Measurements from ENCODE around the gene SUN1.
A peak's percentile ranks its signal among the peaks of the same experiment; 100 is the strongest.

Gene SUN1

GRCh38 chr7:876972-877311 is 44.7 kb downstream of the SUN1 start (continued):
- peak; percentile 29 for TF ChIP-seq ZBTB26 (tag by site-specific recombination; optimal IDR thresholded peaks at IDR 0.05)
- peak; percentile 56 for TF ChIP-seq ZBTB17 (tag by site-specific recombination; IDR thresholded peaks at IDR 0.05)
- TF ChIP-seq ZNF558 (tag by site-specific recombination; IDR thresholded peaks at IDR 0.05) = no peak
- TF ChIP-seq SCRT1 (tag by site-specific recombination; IDR thresholded peaks at IDR 0.05; ENCODE audit: borderline replicate concordance) = peak; percentile 56
- peak; percentile 92 for TF ChIP-seq ZBTB8A (tag by site-specific recombination; IDR thresholded peaks at IDR 0.05)
- peak; percentile 13; the same call in 1 of the 2 replicates for TF ChIP-seq ZNF518A (tag by site-specific recombination; conservative IDR thresholded peaks at IDR 0.05; ENCODE audit: low read depth)
- TF ChIP-seq ZNF133 (tag by site-specific recombination; IDR thresholded peaks at IDR 0.05) = no peak
- TF ChIP-seq ZBTB48 (tag by site-specific recombination; IDR thresholded peaks at IDR 0.05) = peak; percentile 65
- no peak for TF ChIP-seq ZBTB49 (tag by site-specific recombination; IDR thresholded peaks at IDR 0.05; ENCODE audit: low read depth)
- TF ChIP-seq REST (tag by site-specific recombination; IDR thresholded peaks at IDR 0.05) = peak; percentile 28; the same call in 1 of the 2 replicates
- TF ChIP-seq ZNF549 (tag by site-specific recombination; IDR thresholded peaks at IDR 0.05) = no peak
- no peak for TF ChIP-seq RBAK (tag by site-specific recombination; IDR thresholded peaks at IDR 0.05)
- 0 out of 2 replicates have a peak, but pooled peaks have one; percentile 26 for TF ChIP-seq ZFP69B (tag by site-specific recombination; IDR thresholded peaks at IDR 0.05)
- TF ChIP-seq ZNF248 (tag by site-specific recombination; IDR thresholded peaks at IDR 0.05) = no peak
- TF ChIP-seq ZNF302 (tag by site-specific recombination; IDR thresholded peaks at IDR 0.05; ENCODE audit: low read depth) = no peak
- peak; percentile 78 for TF ChIP-seq BCL11B (tag by site-specific recombination; IDR thresholded peaks at IDR 0.05; ENCODE audit: low read depth)
- peak; percentile 38 for TF ChIP-seq ZBTB11 (tag by site-specific recombination; conservative IDR thresholded peaks at IDR 0.05; ENCODE audit: low read depth)
- peak; percentile 55 for TF ChIP-seq BCL11A (tag by site-specific recombination; IDR thresholded peaks at IDR 0.05; ENCODE audit: low read depth)
- no peak for TF ChIP-seq ZNF571 (tag by site-specific recombination; IDR thresholded peaks at IDR 0.05)
- TF ChIP-seq MEIS1 (CRISPR knock-in tag; IDR thresholded peaks at IDR 0.05; ENCODE audit: borderline replicate concordance) = no peak
- no peak for TF ChIP-seq ZNF473 (tag by site-specific recombination; IDR thresholded peaks at IDR 0.05)
- no peak for TF ChIP-seq OVOL3 (tag by site-specific recombination; IDR thresholded peaks at IDR 0.05)
- no peak for TF ChIP-seq ZNF701 (tag by site-specific recombination; IDR thresholded peaks at IDR 0.05)
- peak; percentile 31; the same call in 1 of the 2 replicates for TF ChIP-seq ZNF610 (tag by site-specific recombination; IDR thresholded peaks at IDR 0.05; ENCODE audit: borderline replicate concordance)
- peak; percentile 66 for TF ChIP-seq ZFHX2 (tag by site-specific recombination; conservative IDR thresholded peaks at IDR 0.05)
- no peak for TF ChIP-seq ZNF514 (tag by site-specific recombination; IDR thresholded peaks at IDR 0.05)

Measured in HEK293 (cell line).